ENCODE results near the gene LRRC42. TPM values are rescaled to one million over a fixed set of nuclear protein-coding genes. Genes with fewer than 3 reads are reported as not detected.
A peak's percentile ranks its signal among the peaks of the same experiment; 100 is the strongest.

LRRC42 gene
- total and polyA plus RNA-seq, 9 of the 15 experiments (the other 6 are each of a cell fraction or from before 2014, with no cell fraction given) = 17.3 to 51.9 (median 35.5) TPM

DNA sequence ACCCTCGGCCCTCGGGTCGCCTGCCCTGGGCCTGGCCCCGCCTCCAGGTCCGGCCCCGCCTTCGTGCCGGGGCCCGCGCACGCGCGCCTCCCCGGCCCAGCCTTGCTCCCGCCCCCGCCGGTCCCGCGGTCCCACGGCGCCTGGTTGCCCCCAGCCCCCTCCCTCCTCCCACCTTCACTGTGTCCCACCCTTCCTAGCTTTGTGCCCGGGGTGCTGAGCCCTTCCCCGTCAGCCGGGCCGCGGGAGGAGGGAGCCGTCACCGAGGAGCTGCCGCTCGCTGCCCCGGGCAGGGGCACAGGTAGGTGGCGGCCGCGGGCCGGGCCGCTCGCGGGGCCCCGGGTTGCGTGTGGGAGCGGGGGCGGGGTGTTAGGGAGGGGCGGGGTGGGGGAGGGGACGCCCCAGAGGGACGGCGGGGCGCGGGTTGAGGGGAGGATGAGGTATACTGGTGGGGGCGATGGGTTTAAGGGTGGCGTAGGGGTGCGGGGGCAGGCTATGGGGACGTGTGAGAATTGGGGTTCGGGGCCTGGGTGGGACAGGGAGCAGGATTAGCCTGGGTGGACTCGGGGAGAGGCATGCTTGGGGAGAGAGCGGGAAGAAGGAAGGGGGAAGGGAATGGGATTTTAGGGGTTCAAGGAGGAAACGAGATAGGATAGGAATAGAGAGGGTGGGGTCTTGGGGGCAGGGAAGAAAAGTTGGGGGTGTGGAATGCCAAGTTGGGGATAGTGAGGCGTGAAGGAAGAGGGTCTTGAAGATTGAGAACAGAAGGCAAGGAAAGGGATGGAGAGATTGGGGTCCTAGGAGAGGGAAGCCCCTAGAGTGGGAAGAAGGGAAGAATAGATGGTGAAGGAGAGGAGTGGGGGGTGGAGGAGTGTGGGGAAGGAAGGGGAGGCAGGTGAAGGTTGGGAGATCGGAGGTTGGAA, at the start of gene LRRC42 (continued):
- TF ChIP-seq, protein P1, sequence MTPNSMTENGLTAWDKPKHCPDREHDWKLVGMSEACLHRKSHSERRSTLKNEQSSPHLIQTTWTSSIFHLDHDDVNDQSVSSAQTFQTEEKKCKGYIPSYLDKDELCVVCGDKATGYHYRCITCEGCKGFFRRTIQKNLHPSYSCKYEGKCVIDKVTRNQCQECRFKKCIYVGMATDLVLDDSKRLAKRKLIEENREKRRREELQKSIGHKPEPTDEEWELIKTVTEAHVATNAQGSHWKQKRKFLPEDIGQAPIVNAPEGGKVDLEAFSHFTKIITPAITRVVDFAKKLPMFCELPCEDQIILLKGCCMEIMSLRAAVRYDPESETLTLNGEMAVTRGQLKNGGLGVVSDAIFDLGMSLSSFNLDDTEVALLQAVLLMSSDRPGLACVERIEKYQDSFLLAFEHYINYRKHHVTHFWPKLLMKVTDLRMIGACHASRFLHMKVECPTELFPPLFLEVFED (CRISPR knock-in tag; conservative IDR thresholded peaks at IDR 0.05) = 0 out of 2 replicates have a peak, but pooled peaks have one; percentile 17
- TF ChIP-seq ARID1B (IDR thresholded peaks at IDR 0.05) (peak; percentile 58), TFAM (CRISPR knock-in tag; conservative IDR thresholded peaks at IDR 0.05) (no peak), ZKSCAN1 (IDR thresholded peaks at IDR 0.05; ENCODE audit: low read depth, low read length) (peak; percentile 11; the same call in 1 of the 2 replicates), ZNF184 (CRISPR knock-in tag; IDR thresholded peaks at IDR 0.05) (no peak), RBM25 (IDR thresholded peaks at IDR 0.05; ENCODE audit: low read depth, low read length, severe bottlenecking) (no peak), EWSR1 (IDR thresholded peaks at IDR 0.05; ENCODE audit: borderline replicate concordance, low read depth, partially characterized antibody) (no peak), MCM7 (IDR thresholded peaks at IDR 0.05) (no peak)
- TF ChIP-seq, protein P2, sequence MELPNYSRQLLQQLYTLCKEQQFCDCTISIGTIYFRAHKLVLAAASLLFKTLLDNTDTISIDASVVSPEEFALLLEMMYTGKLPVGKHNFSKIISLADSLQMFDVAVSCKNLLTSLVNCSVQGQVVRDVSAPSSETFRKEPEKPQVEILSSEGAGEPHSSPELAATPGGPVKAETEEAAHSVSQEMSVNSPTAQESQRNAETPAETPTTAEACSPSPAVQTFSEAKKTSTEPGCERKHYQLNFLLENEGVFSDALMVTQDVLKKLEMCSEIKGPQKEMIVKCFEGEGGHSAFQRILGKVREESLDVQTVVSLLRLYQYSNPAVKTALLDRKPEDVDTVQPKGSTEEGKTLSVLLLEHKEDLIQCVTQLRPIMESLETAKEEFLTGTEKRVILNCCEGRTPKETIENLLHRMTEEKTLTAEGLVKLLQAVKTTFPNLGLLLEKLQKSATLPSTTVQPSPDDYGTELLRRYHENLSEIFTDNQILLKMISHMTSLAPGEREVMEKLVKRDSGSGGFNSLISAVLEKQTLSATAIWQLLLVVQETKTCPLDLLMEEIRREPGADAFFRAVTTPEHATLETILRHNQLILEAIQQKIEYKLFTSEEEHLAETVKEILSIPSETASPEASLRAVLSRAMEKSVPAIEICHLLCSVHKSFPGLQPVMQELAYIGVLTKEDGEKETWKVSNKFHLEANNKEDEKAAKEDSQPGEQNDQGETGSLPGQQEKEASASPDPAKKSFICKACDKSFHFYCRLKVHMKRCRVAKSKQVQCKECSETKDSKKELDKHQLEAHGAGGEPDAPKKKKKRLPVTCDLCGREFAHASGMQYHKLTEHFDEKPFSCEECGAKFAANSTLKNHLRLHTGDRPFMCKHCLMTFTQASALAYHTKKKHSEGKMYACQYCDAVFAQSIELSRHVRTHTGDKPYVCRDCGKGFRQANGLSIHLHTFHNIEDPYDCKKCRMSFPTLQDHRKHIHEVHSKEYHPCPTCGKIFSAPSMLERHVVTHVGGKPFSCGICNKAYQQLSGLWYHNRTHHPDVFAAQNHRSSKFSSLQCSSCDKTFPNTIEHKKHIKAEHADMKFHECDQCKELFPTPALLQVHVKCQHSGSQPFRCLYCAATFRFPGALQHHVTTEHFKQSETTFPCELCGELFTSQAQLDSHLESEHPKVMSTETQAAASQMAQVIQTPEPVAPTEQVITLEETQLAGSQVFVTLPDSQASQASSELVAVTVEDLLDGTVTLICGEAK (IDR thresholded peaks at IDR 0.05) = peak; percentile 65; the same call in 1 of the 2 replicates
- TF ChIP-seq, protein P2 (CRISPR knock-in tag; IDR thresholded peaks at IDR 0.05) = no peak
- TF ChIP-seq, protein P3, sequence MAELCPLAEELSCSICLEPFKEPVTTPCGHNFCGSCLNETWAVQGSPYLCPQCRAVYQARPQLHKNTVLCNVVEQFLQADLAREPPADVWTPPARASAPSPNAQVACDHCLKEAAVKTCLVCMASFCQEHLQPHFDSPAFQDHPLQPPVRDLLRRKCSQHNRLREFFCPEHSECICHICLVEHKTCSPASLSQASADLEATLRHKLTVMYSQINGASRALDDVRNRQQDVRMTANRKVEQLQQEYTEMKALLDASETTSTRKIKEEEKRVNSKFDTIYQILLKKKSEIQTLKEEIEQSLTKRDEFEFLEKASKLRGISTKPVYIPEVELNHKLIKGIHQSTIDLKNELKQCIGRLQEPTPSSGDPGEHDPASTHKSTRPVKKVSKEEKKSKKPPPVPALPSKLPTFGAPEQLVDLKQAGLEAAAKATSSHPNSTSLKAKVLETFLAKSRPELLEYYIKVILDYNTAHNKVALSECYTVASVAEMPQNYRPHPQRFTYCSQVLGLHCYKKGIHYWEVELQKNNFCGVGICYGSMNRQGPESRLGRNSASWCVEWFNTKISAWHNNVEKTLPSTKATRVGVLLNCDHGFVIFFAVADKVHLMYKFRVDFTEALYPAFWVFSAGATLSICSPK (IDR thresholded peaks at IDR 0.05; ENCODE audit: borderline replicate concordance) = peak; percentile 86; the same call in 1 of the 2 replicates

Data from K562 (cell line).